GM15510 (cell line): Measurements from ENCODE around the gene ZNF516.

Source experiments
- POLR2A ChIP-seq: IDR thresholded peaks from 3 replicates; pipeline ENCODE4 v1.6.1; 2011; ENCODE audit warnings: borderline replicate concordance; ENCODE audit not compliant: insufficient read length; ENCODE audit errors: extremely low read depth

Gene ZNF516

DNA sequence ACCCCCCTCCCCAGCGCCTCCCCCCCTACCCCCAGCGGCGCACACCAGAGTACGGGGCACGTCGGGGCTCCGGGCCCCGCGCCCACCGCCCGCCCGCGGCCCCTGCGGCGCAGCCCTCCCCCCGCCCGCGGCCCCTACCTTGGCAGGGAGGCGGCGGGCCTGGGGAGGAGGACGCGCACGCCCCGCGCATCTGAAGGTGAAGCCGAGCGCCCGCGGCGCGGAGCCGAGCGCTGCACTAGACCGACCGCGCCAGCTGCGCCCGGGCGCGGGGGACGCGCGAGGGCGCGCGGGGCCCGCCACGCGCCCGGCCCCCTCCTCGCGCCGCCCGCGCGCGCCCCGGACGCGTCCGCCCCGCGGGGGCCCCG is at the start of gene ZNF516:
TSS of gene ZNF516 (minus strand) at position 237 of the 365 bp plus-strand sequence. CDS start 52,188 bp downstream, outside the sequence.
- no peak for TF ChIP-seq POLR2A

- TF ChIP-seq POLR2A: no peak
Measured at GRCh38 chr18:76538846-76539245, 43.8 kb upstream of the ZNF516 start.

DNA sequence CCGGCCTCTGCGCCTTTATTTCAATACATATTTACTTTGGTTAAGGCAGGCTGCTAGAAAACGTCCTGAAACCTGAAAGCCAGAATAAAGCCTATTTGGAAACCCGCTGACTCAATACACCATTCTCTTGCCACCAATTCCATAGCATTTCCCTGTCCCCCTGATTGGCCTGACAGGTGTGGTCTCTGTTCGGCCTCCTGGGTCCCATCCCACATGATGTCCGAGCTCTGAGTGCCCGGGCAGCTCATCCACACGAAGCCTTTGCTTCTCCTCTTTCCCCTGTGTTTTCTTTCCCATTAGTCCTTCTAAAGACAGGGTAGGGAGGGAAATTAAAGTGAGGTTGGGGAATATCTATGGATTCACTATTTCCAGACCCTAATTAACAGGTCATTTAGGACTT is 42.6 kb upstream of the ZNF516 start:
- no peak for TF ChIP-seq POLR2A

DNA sequence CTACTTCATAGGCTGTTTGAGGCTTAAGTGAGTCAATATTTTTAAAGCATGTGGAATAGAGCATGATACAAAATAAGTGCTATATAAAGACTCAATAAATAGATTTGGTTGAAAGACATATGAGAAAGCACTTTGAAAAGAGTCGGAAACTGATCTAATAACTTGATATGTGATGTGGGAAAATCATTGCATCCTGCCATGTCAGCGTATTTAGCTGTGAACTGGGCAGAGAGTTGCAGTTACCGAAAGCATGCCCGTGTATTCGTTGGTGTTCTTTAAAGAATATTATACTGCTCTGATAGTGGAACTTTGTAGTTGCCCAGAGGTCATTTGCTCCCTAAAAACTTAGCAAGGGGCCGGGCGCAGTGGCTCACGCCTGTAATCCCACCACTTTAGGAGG is 37.8 kb upstream of the ZNF516 start:
- no peak for TF ChIP-seq POLR2A

- TF ChIP-seq POLR2A: no peak
Measured at GRCh38 chr18:76530846-76531245, 35.8 kb upstream of the ZNF516 start.

DNA sequence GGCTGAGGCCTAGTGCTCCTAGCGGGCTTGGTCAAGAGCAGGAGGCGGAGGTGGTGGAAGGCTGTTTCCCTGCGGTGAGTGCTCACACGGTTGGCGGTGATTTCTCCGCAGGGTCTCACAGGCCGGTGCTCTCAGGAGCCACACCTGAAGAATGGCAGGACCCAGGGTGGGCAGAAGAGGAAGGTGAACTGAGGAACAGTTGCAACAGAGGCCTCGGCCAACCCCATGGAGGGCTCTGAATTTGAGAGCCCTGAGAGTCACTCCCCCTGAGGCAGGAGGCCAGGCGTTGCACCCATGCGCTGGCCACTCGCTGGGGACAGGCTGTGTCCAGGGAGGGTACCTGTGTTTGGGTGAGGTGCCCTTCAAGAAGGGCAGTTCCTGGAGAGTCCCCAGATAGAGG is 35.3 kb upstream of the ZNF516 start:
- TF ChIP-seq POLR2A: no peak

GRCh38 chr18:76529433-76529811 is 34.4 kb upstream of the ZNF516 start:
- no peak for TF ChIP-seq POLR2A

GRCh38 chr18:76528477-76529432 is 33.7 kb upstream of the ZNF516 start:
- no peak for TF ChIP-seq POLR2A

DNA sequence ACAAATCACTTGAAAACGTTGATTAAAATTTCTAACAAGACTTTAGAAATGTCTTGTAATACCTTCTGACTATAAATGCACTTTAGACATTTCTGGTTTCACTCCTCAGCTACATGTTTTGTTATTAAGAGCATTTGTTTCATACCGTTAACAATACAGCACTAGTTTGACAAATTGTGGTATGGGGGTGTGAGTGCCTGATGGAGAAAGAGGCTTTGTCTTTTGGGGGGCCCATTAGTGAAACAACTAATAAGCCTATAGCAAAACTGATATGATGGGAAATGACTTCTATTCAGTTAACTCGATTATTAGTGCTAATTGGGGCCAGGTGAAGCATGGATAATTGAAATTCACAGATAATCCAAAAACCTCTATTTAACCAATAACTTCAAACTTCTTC is 30.9 kb upstream of the ZNF516 start:
- TF ChIP-seq POLR2A: no peak

DNA sequence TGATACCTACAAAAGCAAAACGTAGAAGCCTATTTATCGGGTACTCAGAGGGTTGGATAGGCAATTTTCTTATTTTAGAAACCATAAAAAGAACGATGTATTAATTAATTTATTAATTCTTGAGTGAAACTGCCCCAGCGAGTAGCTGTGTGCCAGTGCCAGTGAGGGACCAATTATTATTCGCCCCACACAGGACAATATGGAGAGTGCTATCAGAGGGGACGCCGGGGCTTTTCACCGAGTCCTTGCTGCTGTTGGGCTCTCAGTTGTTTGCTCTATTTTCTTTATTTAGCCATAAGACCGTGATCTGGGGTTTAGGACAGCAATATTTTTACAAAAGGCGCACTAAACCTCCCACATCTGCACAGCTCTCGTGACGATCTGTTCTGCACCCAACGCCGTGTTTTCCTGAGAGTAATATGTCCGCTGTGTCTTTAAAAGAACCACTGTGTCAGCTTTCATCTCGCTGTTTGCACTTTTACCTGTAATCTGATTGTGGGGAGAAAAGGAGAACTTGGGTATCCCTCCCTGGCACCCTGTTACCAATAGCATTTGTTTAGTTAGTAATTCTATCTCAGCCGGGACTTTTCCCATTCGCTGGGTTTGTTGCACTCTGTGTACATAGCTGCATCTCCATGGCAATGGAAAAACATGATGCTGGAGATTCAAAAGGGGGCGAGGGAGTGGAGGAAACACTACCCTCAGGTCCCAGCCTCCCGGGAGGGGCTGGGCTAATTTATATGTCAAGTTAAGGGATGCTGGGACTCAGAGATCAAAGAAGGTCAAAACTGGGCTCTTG is 30.1 kb upstream of the ZNF516 start:
- no peak for TF ChIP-seq POLR2A

DNA sequence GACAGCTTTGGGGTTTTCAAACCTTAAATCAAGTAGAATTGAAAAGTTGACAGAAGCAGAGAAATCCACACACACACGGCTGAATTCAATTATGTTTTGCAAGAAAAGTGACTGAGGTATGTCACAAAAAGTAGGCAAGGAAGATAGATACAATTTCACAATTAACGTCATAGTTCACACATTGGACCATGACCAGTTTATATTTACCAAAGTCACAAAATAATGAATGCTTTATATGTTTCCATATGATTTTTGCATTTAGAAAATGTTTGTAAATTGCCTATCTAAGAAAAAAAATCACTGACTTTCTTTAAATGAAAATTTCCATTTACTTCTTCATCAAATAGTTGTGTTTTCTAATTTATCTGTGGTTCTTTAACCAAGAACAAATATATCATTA is 29.4 kb upstream of the ZNF516 start:
- TF ChIP-seq POLR2A: no peak

DNA sequence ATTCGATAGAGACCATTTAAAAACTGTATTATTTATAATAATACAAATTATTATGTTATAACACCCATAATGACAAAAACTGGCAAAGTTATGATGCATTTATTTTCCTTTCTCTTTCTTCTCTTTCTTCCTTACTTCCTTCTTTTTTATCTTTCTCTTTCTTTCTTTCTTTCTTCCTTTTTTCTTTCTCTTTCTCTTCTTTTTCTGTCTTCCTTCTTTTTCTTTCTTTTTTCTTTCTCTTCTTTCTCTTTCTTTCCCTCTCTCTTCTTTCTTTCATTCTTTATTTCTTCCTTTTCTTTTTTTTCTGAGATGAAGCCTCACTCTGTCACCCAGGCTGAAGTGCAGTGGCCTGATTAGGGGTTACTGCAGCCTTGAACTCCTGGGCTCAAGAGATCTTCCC is 27.5 kb upstream of the ZNF516 start:
- TF ChIP-seq POLR2A: no peak

GRCh38 chr18:76522122-76522503 is 27.1 kb upstream of the ZNF516 start:
- no peak for TF ChIP-seq POLR2A

GRCh38 chr18:76521417-76522121 is 26.5 kb upstream of the ZNF516 start:
- no peak for TF ChIP-seq POLR2A
